NCI-H2171 (cell line): ENCODE data around the gene SPINK13.
"Not testable (repeated sequence)": the region's sequence is repeated elsewhere in the genome, so short reads cannot be mapped to it uniquely, and the experiment has no call there.

Experiments
- DNase-seq: peaks from one replicate; lab custom pipeline; 2025; lab: John Stamatoyannopoulos, UW

The SPINK13 gene, protein sequence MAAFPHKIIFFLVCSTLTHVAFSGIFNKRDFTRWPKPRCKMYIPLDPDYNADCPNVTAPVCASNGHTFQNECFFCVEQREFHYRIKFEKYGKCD

DNA sequence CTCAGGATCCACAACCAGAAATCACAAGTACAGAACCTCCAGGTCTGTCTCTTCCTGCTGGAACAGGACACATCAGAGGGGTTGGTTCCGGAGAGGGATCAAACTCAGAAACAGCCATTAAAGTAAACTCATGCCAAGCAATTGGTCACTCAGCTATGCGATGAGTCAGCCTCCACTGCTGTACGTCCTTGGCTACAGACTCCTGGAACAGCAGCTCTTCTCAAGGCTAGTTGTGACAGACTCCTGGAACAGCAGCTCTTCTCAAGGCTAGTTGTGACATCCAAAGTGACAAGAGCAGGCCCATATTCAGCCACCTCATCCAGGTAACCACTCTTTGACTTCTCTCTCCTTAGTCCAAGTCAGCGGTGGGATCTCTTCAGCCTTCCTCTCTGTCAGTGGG lies at the start of gene SPINK13:
SPINK13 (plus strand) TSS at position 229 of the 400 bp plus-strand sequence. CDS start 1,279 bp downstream, outside the sequence.
- no peak for DNase-seq

DNA sequence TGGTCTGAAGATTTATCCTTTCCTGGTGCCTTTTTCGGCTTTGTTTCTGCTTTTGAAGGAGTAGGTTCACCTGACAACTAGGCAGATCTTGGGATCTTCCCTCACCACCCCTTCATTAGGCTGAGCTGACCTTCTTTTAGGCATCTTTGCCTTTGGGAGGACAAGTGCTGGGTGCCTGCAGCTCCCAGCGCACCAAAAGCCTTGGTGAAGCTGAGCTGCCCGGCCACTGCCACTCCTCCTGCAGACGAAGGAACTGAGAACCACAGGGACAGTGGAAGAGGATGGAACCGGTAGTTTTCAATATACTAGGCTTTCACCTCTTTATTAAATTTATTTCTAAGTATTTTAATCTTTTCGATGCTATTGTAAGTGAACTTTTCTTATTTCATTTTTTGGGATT lies 47.1 kb upstream of the SPINK13 start:
- no peak for DNase-seq

DNA sequence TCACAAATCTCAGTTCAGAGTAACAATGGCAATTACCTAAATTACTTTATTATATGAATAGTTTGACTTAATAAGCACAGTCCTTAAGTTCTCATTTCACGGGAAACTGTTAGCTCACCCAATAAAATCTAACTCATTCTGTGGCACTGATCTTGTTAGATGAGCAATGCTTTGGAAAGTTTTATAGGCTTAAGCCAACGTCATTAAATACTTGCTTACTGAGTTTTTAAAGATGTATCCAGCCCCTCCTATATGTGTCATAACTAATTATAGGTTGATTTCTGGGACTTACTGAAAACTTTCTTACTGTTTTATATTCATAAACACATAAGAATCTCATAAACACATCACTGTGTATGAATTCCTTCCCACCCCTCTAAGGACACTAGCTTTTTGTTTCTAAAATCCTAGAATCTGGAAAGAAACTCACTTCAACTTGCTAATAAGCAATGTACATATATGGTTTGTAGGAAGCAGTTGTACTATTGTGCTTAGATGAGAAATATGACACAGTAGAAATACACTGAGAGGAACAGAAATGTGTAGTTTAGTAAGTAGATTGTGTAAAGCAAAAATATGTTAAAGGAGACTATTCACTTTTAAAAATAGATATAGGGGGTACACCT lies 44.4 kb upstream of the SPINK13 start:
- no peak for DNase-seq

DNA sequence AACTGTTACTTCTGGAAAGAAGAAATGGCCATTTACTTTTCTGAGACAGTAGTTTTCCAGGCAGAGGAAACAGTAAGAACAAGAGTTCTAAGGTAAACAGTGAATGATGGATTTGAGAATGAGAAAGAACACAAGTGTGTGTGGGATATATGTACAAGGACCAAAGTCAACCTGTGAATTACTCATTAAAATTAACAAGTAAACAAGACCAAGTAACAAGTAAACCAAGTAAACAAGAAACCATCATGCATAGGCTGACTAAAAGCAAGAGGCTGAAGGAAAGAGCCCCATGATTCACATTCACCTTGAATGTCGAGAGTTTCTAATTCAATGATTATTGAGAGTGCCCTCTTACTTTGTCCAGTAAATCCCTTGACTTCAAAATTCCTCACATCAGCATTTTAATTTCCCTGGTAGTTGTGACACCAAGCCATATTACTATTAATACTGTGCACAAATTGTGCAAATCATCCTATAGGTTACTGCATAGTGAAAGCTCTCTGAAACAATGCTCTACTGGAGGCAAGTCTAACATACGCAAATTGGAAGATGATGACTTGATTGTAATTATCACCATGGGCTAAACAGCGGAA lies 40.1 kb upstream of the SPINK13 start:
- DNase-seq, result no peak

- DNase-seq, result no peak
Observed at GRCh38 chr5:148229840-148230239, 38.8 kb upstream of the SPINK13 start.

DNA sequence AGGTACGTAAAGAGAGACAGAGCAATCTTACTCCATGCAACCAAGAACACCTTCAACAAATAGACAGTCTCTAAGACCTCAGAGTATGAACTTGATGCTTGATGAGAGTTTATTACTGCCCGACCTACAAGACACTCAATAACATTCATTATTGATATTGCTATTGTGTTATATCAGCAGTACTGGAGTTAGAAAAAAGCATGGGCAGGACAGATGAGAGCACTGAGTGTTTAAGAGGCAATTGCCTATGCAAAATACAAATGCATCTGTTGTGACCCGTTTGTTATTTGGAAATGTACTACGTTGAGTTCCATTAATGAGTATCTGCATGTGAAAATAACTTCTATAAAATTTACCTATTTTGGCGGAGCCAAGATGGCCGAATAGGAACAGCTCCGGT lies 38.4 kb upstream of the SPINK13 start:
- no peak for DNase-seq

DNA sequence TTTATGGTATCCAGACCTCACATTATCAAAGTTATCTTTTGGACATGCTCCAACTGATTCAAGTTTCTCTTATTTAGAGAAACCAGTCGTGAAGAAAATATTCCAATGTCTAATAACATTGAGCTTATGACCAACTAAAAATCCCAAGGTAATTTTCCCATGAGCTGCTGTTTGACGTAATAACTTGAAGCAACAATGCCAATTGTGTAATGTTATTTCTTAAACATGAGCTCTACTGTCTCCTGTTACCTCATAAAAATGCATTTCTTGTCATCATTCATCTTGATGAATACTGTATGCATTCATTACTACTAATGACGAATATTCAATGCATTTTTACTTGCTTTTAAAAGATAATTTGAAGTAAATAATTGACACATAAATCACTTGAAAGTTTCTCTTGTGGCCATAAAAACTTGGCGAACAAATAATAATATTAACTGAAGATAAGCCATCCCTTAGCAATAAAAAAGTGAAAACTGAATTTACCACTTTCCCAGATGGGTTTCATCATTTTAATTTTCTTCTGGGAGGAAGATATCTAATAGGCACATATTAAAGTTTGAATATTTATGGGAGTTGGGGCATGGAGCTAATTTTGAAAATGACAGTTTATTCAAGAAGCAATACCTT lies 30.7 kb upstream of the SPINK13 start:
- no peak for DNase-seq

DNA sequence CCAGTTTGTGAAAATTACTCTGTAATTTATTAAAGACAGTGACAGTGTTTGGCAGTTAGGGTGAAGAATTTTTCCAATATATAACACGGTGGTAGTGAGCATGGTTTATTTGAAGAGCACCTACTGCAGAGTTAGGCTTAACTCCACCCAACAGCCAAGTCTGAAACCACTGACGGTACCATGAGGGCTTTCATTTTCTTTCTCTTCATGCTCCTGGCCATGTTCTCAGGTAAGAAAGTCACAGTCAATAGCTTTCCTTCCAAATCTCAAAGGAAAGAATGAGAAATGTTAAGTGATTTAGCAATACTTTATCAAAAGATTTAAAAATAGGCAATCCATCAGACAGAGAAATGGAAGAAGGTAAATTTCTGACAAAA lies 30.2 kb upstream of the SPINK13 start, which contains the start of gene MARCOL:
MARCOL (plus strand) TSS at position 108 of the 377 bp plus-strand sequence; CDS start at position 181, 73 bp downstream.
- no peak for DNase-seq

DNA sequence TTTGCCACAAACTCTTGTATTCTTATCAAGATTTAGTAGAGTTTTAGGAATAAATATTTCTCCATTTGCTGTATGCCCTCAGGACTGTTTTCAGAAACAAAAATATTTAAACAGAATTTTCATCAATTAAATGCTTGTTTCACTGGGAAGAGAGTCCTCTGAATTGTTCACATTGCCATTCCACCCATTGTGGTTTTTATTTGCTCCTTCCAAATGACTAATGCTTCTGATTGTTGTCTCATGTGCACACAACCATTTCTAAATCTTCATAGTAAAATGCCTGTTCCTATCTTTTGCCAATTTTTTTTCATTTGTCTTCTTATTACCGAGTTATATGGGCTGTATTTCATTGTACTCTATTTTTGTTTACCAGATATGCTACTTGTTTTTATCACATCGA lies 19.7 kb upstream of the SPINK13 start:
- DNase-seq, result no peak

DNA sequence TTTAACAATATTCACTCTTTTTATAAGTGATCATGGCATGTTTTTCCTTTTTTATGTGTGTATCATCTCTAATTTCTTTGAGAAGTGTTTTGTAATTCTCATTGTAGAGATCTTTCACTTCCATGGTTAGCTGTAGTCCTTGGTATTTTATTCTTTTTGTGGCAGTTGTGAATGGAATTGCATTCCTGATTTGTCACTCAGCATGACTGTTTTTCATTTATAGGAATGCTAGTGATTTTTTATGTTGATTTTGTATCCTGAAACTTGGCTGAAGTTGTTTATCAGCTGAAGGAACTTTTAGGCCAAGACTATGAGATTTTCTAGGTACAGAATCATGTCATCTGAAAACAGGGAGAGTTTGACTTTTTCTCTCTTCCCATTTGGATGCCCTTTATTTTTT lies 13.1 kb upstream of the SPINK13 start:
- DNase-seq, result no peak

- DNase-seq, result no peak
Observed at GRCh38 chr5:148259288-148259687, 9.3 kb upstream of the SPINK13 start.

- DNase-seq, result no peak
Observed at GRCh38 chr5:148261221-148261620, 7.4 kb upstream of the SPINK13 start.

GRCh38 chr5:148267962-148268361 lies 632 bp upstream of the SPINK13 start:
- DNase-seq, result no peak

GRCh38 chr5:148275129-148275528 lies 6.5 kb downstream of the SPINK13 start:
- not testable (repeated sequence) for DNase-seq

DNA sequence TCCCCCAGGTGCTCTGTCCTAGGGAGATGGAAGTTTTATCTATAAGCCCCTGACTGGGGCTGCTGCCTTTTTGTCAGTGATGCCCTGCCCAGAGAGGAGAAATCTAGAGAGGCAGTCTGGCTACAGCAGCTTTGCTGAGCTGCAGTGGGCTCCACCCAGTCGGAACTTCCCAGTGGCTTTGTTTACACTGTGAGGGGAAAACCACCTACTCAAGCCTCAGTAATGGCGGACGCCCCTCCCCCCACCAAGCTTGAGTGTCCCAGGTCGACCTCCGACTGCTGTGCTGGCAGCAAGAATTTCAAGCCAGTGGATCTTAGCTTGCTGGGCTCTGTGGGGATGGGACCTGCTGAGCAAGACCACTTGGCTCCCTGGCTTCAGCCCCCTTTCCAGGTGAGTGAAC lies 12.3 kb downstream of the SPINK13 start:
- DNase-seq, result not testable (repeated sequence)

GRCh38 chr5:148281336-148281735 lies 12.7 kb downstream of the SPINK13 start:
- not testable (repeated sequence) for DNase-seq

DNA sequence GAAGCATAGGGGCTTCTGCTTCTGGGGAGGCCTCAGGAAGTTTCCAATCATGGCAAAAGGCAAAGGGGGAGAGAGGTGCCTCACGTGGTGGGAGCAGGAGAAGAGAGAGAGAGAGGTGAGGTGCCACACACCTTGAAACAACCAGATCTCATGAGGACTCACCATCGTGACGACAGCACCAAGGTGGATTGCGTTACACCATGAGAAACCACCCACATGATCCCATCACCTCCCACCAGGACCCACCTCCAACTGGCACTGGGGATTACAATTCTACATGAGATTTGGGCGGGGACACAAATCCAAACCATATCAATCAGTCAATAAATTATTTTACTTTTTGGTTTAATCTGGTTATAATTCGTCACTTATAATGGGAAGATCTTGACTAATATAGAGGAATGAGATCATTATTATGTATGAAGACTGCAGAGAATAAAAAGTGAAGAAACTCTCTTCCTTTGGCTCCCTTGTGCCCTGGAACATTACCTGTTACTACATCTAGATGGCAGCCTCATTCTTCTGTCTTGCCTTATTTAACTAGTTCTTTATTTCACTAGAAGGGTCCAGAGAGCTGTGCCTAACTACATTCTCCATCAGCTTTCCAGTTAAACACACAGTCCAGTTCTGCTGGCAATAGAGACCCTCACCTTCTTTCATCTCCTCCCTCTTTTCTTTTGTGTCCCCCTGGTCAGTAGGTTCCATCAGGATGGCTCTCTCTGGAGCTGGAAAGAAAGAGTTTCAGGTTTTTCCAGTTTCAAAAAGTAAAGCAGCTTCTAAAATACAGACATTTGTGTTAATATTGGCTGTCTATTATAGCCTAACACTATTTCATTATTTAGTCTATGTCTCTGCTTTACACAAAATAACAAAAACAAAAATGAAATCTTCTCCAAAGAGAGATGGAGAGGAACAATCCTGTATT lies 21.9 kb downstream of the SPINK13 start:
- no peak for DNase-seq

- DNase-seq, result no peak
Observed at GRCh38 chr5:148297731-148298130, 29.1 kb downstream of the SPINK13 start.

DNA sequence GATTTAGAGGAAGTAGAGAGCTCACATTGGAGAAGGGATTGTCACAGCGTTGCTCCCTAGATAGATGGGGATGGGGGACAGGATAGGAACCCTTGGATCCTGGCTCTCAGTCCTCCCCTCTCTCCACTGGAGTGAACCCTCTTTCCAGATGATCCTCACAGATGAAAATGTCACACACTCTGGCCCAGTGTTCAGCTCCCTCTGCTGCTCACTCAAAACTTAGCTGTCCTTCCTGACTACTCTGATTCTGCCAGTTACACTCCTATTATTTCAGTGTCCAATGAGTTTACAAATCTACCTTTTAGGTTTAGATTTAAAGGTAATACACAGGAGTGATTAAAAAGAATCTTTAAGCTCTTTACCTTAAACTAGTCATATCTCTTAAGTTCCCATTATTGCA lies 37.9 kb downstream of the SPINK13 start:
- no peak for DNase-seq

- DNase-seq, result no peak
Observed at GRCh38 chr5:148309019-148309418, 40.4 kb downstream of the SPINK13 start.

DNA sequence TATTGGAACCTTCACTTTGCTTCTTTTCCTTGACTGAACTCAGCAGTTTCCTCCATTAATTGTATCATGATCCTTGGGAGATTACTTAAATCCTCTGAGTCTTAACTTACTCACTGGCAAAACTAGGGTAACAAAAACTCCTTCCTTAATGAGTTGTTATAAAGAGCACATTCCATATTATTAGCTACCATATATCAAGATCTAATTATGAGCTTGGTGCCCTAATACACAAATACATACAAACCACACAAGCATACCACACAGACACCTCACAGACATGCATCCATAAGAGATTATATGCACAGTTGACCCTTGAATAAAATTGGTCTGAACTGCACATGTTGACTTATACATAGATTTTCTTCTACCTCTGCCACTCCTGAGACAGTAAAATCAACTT lies 41.2 kb downstream of the SPINK13 start:
- DNase-seq, result no peak

DNA sequence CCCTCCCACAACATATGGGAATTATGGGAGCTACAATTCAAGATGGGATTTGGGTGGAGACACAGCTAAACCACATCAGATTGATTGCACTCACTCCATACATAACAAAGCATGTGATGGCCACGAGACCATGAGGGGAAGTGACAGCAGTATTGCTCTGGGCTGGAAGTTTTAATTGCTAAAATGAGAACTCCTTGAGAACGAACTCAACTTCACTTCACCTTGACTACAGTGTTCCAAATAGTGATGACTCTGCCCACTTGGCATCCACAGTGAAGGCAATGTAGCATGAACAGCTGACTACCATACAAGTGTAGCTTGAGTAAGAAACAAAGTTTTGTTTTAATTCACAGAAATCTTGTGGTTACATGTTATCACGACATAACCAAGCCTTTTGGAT lies 42.9 kb downstream of the SPINK13 start:
- no peak for DNase-seq
